Erythroblast (primary cell): ENCODE data around the gene BRD7.

ENCODE experiments used
- DNase-seq, 2 experiments: peaks; one replicate each; lab custom pipeline; 2025; lab: John Stamatoyannopoulos, UW
- GATA1 ChIP-seq: IDR thresholded peaks from 2 replicates; pipeline ENCODE4 v1.6.1; 2011; ENCODE audit warnings: low read depth, mild to moderate bottlenecking, control low read depth, low read length, moderate library complexity
- POLR2A ChIP-seq: IDR thresholded peaks from 2 replicates; pipeline ENCODE4 v1.6.1; 2011; ENCODE audit warnings: mild to moderate bottlenecking, low read length

The BRD7 gene

DNA sequence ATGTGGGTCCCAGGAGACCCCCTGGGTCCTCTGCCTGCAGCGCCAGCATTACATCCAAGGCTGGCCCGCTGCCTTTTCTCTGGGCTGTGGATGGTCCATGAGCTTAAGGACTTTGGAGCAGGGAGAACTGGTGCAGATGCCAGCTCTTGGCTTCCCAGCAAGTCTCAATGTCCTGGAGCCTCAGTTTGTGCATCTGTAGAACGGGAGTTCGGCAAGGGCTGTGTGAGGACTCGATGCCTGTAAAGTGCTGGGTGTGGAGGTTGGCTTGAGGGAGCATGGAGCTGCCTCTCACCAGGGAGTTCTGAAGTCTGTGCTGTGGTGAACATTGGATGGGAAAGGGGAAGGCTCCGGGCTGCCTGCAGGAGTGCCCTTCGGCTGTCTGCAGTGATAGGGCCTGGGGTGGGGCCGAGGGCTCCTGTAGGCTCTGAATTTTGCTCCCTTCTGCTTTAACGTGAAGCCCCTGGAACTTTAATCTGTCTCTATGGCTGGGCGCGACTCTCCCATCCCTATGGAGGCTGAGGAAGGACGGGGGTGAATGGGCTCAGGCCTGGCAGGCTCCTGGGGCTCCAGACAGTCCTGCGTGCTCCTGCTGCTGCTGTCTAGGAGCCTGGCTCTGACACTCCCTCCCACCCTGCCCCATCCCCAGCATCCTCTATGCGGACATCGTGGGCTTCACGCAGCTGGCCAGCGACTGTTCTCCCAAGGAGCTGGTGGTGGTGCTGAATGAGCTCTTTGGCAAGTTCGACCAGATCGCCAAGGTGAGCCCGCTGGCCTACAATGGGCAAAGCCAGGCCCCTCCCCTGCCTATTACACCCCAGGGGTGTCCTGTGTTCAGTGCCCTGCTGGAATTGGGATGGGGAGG is 74.6 kb downstream of the BRD7 start:
- no peak for DNase-seq
- no peak for TF ChIP-seq GATA1
- TF ChIP-seq POLR2A = no peak

DNA sequence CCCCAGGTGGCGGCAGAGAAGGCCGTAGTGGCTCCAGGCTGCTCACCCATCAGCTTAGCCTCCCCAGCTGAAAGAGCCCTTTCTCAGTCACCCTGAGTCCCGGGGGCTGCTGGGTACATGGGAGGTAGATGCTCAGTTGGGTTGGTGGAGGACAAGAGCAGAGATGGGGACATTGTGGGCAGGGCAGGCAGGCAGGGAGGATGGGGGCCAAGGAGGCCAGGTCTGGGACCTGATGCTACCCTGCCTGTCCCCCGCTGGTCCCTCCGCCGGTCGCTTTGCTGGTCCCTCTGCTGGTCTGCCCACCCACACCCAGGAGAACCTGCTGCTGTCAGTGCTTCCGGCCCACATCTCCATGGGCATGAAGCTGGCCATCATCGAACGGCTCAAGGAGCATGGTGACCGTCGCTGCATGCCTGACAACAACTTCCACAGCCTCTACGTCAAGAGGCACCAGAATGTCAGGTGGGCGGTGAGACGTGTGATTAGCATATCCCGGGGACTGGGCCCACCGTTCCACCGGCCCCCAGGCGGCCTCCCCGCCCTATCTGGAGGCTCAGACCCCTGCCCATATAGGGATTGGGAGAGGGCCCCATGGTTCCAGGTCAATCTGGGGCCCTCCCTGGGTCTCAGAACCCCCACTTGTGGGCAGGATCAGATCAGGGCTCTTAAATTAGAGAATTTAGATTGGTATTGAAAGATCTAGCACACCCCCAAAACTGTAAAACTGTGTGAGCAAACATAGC is 75.6 kb downstream of the BRD7 start:
- TF ChIP-seq POLR2A = no peak
- no peak for TF ChIP-seq GATA1
- no peak for DNase-seq

- no peak for DNase-seq
- no peak for TF ChIP-seq GATA1
- no peak for TF ChIP-seq POLR2A
Observed at GRCh38 chr16:50292566-50292948, 76.2 kb downstream of the BRD7 start.

DNA sequence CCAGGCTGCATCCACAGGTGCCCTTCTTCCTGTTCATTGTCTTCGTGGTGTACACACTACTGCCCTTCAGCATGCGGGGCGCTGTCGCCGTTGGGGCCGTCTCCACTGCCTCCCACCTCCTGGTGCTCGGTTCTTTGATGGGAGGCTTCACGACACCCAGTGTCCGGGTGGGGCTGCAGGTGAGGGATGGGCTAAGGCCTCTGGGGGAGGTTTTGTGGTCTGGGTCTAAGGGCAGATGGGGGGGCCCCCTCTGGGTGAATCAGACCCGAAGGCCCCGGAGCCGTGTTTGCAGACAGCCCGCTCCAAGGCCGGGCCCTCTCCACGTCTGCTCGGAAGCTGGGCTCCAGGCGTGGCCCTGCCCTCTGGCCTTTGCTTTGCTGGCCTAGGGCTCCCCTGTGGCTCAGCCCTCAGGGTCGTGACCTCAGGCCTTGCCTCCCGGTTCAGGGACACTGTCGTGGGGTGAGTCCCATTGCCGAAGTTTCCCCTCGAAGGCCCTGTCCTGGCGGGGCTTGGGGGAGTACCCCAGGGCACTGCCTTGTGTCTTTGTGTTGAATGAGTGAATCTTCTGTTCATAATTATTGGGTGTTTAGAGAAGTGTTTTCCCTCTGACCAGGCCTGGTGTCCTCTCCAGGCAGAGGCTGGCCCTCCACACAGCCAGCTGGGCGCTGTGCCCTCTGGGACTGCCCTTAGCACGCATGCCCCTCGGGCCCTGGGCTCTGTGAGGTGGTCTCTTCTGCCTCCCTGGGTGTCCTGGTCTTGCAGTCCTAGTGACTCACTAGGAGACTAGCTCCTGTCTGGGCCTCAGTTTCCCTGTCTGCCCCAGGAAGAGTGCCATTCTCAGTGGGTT is 76.8 kb downstream of the BRD7 start:
- no peak for TF ChIP-seq GATA1
- no peak for TF ChIP-seq POLR2A
- DNase-seq = no peak

DNA sequence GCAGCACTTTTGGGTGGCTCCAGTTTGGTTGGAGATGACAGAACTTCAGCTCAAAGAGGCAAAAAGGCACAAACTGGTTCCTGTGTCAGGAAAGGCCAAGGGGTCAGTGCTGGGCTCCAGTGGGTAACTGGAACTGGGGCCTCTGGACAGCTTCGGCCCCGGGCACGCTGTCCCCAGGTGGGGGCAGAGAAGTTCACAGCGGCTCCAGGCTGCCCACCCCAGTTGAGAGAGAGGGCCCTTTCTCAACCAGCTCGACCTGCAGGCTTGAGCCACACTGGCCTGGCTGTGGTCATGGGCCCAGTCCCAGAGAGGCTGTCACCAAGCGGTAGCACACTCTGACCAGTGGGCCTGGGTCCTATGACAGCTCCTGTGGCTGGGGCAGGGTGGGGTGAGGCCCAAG is 77.9 kb downstream of the BRD7 start:
- no peak for TF ChIP-seq POLR2A
- TF ChIP-seq GATA1 = no peak
- no peak for DNase-seq

DNA sequence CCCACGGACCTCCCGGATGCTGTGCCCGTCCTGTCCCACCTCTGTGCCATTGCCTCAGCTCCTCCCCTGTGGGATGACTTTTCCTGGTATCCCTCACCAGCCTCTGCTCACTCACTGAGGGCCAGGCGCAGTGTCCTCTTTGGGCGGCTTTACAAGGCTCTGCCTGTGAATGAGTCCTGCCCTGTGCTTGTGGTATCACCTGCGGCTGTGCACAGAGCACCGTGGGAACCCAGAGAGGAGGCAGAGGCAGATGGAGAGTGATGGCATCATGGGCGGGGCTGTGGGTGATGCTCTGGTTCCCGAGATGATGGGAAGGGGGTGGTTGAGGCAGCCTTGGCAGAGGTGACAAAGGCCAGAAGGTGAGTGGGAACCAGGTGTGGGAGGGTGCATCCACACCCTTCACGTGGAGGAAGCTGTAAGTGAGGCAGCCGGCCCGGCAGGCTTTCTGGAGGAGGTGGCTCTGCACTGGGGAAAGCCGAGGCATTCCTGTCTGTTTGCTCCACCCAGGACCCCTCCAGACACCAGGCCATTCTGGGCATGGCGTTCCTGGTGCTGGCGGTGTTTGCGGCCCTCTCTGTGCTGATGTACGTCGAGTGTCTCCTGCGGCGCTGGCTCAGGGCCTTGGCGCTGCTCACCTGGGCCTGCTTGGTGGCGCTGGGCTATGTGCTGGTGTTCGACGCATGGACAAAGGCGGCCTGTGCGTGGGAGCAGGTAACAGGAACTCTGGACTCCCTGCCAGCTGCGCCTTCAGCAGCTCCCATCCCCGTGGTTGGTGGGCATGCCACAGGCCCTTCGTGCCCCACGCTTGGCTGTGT is 78.6 kb downstream of the BRD7 start:
- DNase-seq = no peak
- TF ChIP-seq POLR2A (no peak), GATA1 (no peak)

DNA sequence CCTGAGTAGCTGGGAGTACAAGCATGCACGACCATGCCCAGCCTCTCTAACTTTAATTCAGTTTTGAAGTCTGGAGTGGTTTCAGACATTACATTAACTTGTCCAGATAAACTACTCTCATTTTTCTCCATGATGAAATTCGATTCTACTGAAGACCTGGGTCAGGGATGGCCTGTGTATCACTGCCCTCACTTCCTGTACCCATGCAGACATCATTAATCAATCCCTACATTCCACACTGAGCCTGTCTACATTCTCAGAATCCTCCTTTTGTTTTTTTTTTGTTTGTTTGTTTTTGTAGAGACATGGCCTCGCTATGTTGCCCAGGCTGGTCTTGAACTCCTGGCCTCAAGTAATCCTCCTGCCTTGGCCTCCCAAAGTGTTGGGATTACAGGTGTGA is 79.9 kb downstream of the BRD7 start:
- no peak for TF ChIP-seq GATA1
- no peak for DNase-seq

- no peak for TF ChIP-seq GATA1
- no peak for TF ChIP-seq POLR2A
- no peak for DNase-seq
Observed at GRCh38 chr16:50288026-50288425, 80.8 kb downstream of the BRD7 start.

- TF ChIP-seq POLR2A (no peak), GATA1 (no peak)
- DNase-seq = no peak
Observed at GRCh38 chr16:50286681-50287080, 82.1 kb downstream of the BRD7 start.

GRCh38 chr16:50285406-50286003 is 83.3 kb downstream of the BRD7 start:
- no peak for TF ChIP-seq POLR2A
- TF ChIP-seq GATA1 = no peak
- DNase-seq = no peak

DNA sequence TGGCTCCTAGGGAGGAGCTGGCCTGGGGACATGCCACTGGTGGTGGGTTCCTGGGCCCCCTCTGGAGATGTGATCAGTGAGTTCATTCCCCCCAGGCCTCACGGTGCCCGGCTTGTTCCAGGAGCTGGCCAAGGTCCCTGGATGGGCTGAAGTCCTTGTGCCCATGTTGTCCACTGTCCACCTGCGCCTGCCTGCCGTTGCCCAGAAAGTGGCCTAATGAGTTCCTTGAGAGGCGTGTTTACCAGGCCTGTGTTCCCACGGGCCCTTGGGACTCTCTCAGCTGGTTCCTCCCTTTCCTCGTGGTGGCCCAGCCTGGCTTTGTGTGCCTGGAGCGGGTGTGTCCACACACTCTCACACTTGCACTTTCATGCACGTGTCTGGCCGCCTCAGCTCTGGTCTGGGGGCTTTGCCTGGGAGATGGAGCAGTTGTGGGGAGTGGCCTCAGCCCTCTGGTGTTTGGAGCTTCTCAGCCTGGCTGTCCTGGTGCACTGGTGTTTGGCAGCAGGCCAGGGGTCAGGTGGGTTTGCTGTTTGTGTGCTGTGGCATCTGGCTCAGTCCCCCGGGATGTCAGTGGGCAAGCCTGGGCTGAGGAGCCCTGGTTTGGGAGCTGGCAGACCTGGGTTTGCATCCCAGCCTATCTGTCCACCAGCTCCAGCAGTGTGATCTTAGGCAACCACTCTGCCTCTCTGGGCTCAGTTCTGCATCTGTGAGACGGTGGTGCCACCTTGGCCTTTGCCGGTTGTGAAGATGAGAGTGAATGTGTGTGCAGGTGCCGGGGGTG is 84.5 kb downstream of the BRD7 start:
- peak; percentile 38 to 41 for DNase-seq
- TF ChIP-seq GATA1 (no peak), POLR2A (no peak)
